ENCODE data around the gene FOXA3.

Gene FOXA3

GRCh38 chr19:45900738-45901431 lies 36.8 kb downstream of the FOXA3 start:
- Histone ChIP-seq H3K27me3 (ENCODE audit: insufficient read depth, low read depth) (no peaks in the 10 kb centered on the region; the same call in 1 of the 2 replicates), H3K27ac (no peak overlapping the region), H3K9ac (no peak overlapping the region), H3K4me1 (ENCODE audit: low read depth, poor library complexity, severe bottlenecking) (peaks cover 16% of the 10 kb centered on the region), H2AFZ (ENCODE audit: low read depth) (no peak overlapping the region), H3K79me2 (ENCODE audit: insufficient read depth, low read depth) (no peaks in the 10 kb centered on the region), H3K4me2 (no peak overlapping the region), H4K20me1 (ENCODE audit: insufficient read depth) (no peaks in the 10 kb centered on the region), H3K36me3 (ENCODE audit: insufficient read depth) (no peaks in the 10 kb centered on the region), H3K4me3 (IDR thresholded peaks at IDR 0.05; ENCODE audit: insufficient read depth, low read depth, low read length) (no peak overlapping the region)
- no peak for TF ChIP-seq CTCF (conservative IDR thresholded peaks at IDR 0.05; ENCODE audit: low read depth, low read length)

GRCh38 chr19:45901432-45901911 lies 37.3 kb downstream of the FOXA3 start:
- Histone ChIP-seq H3K27ac (no peak overlapping the region), H3K4me2 (peak overlapping the region; percentile 85), H3K9ac (no peak overlapping the region), H2AFZ (ENCODE audit: low read depth) (no peak overlapping the region), H3K27me3 (ENCODE audit: insufficient read depth, low read depth) (no peaks in the 10 kb centered on the region; the same call in 1 of the 2 replicates), H3K79me2 (ENCODE audit: insufficient read depth, low read depth) (no peaks in the 10 kb centered on the region), H4K20me1 (ENCODE audit: insufficient read depth) (no peaks in the 10 kb centered on the region), H3K4me1 (ENCODE audit: low read depth, poor library complexity, severe bottlenecking) (peaks cover 16% of the 10 kb centered on the region), H3K4me3 (IDR thresholded peaks at IDR 0.05; ENCODE audit: insufficient read depth, low read depth, low read length) (no peak overlapping the region), H3K36me3 (ENCODE audit: insufficient read depth) (no peaks in the 10 kb centered on the region)
- TF ChIP-seq CTCF (conservative IDR thresholded peaks at IDR 0.05; ENCODE audit: low read depth, low read length), result no peak

- Histone ChIP-seq H3K36me3 (ENCODE audit: insufficient read depth) (no peaks in the 10 kb centered on the region), H3K9ac (peak within 1 kb of the TSS; percentile 55; the same call in 1 of the 2 replicates), H3K79me2 (ENCODE audit: insufficient read depth, low read depth) (no peaks in the 10 kb centered on the region), H3K4me3 (IDR thresholded peaks at IDR 0.05; ENCODE audit: insufficient read depth, low read depth, low read length) (no peak within 1 kb of the TSS), H2AFZ (ENCODE audit: low read depth) (peak within 1 kb of the TSS; percentile 88), H4K20me1 (ENCODE audit: insufficient read depth) (no peaks in the 10 kb centered on the region), H3K4me2 (peak within 1 kb of the TSS; percentile 85), H3K27me3 (ENCODE audit: insufficient read depth, low read depth) (no peaks in the 10 kb centered on the region; the same call in 1 of the 2 replicates), H3K4me1 (ENCODE audit: low read depth, poor library complexity, severe bottlenecking) (peaks cover 16% of the 10 kb centered on the region), H3K27ac (peak within 1 kb of the TSS; percentile 23; the same call in 1 of the 2 replicates)
- no peak for TF ChIP-seq CTCF (conservative IDR thresholded peaks at IDR 0.05; ENCODE audit: low read depth, low read length)
Measured at GRCh38 chr19:45901912-45902650, 38.0 kb downstream of the FOXA3 start, which contains the start of gene MYPOP. MYPOP (minus strand) TSS chr19:45902613; CDS start chr19:45901773, 840 bp downstream.

GRCh38 chr19:45902651-45903625 lies 38.8 kb downstream of the FOXA3 start:
- no peak for TF ChIP-seq CTCF (conservative IDR thresholded peaks at IDR 0.05; ENCODE audit: low read depth, low read length)
- H3K27ac ChIP-seq, result peak overlapping the region; percentile 23; the same call in 1 of the 2 replicates

More at GRCh38 chr19:45902651-45903625, 38.8 kb downstream of the FOXA3 start:
- Histone ChIP-seq H3K4me2 (peak overlapping the region; percentile 82), H3K4me1 (ENCODE audit: low read depth, poor library complexity, severe bottlenecking) (peaks cover 16% of the 10 kb centered on the region), H3K9ac (no peak overlapping the region), H4K20me1 (ENCODE audit: insufficient read depth) (no peaks in the 10 kb centered on the region), H3K27me3 (ENCODE audit: insufficient read depth, low read depth) (no peaks in the 10 kb centered on the region; the same call in 1 of the 2 replicates), H2AFZ (ENCODE audit: low read depth) (peak overlapping the region; percentile 88), H3K36me3 (ENCODE audit: insufficient read depth) (no peaks in the 10 kb centered on the region), H3K79me2 (ENCODE audit: insufficient read depth, low read depth) (no peaks in the 10 kb centered on the region), H3K4me3 (IDR thresholded peaks at IDR 0.05; ENCODE audit: insufficient read depth, low read depth, low read length) (no peak overlapping the region)

Data from KMS-11 (cell line).